NCI-H1105 treated with DMSO at 0.1 percent for 48 hours (cell line): ENCODE results near the gene EPHA10.

Experiments used
- DNase-seq: peaks from one replicate; lab custom pipeline; 2025; lab: John Stamatoyannopoulos, UW

The EPHA10 gene

DNA sequence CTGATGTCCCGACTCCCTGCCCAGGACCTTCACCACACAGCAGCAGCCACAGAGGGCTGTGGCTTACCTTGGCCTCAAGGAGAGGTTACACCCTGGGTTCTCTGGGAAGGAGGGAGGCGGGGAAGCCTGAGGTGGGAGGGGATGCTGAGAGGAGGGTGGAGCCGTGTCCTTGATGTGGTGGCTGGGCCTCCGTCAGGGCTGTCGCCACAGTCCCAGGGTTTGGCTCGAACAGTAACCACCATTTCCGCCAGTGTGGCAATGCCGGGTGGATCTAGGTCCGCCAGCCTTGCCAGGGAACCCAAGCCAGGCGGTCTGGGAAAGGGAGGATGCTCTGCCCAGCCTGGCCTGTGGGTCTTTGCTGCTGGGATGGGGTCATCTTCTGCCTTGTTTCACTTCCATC lies 91.0 kb downstream of the EPHA10 start:
- DNase-seq, result no peak

DNA sequence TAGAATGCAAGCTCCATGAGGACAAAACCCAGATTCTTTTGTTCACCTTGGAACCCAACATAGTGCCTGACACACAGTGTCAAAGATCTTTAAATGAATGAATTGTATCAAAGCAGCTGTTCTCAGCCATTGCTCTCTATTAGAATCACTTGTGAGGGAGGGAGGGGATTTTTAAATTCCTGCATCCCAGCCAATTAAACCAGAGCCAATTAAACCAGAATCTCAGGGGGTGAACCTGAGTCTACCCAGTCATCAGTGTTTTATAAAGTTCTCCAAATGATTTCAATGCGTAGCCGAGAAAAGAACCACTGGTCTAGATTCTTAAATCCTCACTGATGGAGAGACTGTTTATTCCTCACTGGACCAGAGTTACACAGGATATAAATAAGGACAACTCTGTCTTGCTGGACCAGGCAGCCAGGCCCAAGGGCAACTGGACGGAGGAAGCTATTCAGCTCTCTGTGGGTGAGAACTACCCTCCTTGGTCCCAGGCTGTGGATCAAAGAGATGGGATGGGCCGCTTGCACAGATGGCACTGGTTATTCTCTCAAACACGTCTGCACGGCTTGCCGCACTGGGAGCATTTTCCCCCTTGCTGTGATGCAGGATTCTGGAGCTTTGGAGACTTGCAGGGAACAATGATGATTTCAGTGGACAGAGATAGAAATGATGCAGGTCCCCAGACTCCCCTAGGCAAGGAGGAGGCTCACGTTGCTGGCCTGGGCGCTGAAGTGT lies 92.6 kb downstream of the EPHA10 start:
- DNase-seq, result no peak

DNA sequence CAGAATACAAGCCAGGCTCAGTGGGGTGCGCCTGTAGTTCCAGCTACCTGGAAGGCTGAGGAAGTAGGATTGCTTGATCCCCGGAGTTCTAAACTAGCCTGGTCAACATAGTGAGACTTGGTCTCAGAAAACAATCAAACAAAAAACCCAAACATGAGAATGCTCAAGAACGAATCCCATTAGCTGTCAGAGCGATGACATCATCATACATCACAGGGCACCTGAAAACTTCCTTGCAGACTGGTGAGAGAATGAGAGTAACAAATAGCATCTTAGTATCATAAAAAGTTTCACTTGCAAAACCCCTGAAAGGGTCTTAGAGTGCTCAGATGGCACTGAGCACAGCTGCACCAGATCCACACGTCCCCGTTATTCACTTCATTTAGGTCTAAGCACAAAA lies 93.7 kb downstream of the EPHA10 start:
- no peak for DNase-seq

- DNase-seq, result no peak
Measured at GRCh38 chr1:37670133-37670532, 94.8 kb downstream of the EPHA10 start.

DNA sequence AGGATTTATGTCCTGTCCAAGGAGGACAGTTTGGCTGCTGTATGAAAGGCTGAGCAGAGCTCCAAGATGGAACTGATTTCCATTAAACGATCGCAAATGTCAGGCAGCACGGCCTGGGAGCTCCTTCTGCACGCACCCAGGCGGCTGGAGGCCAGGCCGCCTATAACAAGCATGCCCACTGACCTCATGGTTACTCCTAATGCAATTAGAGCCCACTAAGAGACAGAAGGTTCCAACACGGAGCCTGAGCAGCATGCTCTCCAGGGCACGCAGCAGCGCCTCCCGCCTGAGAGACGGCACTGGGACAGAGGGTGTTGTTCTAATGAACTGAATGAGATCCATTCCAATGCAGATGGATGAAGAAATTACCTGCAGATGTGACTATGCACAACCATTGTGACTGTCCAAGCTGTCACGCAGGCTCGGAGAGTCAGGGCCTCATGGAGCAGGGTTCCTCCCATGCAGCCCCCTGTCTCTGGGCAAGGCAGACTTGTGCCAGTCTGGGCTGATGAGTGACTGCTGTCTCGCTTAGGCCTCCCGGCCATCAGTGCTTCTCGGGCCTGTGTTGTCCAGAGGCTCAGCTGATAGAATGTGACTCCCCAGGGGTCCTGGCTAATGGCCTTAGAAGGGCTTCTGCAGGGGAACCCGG lies 97.8 kb downstream of the EPHA10 start:
- DNase-seq, result no peak

- no peak for DNase-seq
Measured at GRCh38 chr1:37666241-37666867, 98.6 kb downstream of the EPHA10 start.
